NCI-H524 treated with DMSO at 0.1 percent for 48 hours (cell line): ENCODE measurements around the gene PDGFA.

ENCODE experiments used
- DNase-seq: peaks from one replicate; lab custom pipeline; 2025; lab: John Stamatoyannopoulos, UW

The PDGFA gene

DNA sequence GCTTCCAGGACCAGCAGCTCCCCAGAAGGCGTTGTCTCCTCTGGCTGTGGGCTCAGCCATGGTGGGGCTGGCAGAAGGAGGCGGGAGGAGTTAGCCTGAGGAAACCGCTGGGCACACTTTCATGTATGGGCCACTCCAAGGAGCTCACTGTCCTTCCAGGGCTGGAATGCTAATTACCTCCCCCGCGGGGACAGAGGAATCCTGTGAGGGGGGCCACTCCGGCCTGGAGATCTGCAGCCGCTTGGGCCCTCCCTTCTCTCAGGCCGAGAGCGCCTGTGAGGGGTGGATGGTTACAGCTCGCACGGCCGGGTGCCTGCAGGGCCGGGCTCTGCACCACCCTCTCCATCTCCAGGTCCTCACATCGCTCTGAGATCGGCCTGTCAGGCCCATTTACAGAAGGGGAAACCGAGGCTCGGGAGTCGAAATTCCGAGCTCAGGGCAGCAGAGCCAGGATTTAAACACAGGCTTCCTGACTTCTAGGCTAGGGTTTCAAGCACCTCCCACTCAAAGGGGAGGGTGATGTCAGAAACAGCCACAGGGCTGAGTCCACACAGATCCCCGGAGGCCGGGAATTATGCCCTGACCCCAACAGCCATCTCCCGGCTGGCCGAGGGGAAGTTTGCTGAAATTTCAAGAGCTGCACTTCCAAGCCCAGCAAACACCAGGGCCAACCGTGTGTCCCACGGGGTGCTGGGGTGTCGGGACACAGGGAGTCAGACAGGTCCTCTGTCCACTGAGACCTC, 59.1 kb downstream of the PDGFA start:
- no peak for DNase-seq

- DNase-seq = no peak
Observed at GRCh38 chr7:459584-460373, 59.9 kb downstream of the PDGFA start.

GRCh38 chr7:458511-459245, 61.0 kb downstream of the PDGFA start:
- DNase-seq = no peak

- no peak for DNase-seq
Observed at GRCh38 chr7:457814-458510, 61.7 kb downstream of the PDGFA start.

DNA sequence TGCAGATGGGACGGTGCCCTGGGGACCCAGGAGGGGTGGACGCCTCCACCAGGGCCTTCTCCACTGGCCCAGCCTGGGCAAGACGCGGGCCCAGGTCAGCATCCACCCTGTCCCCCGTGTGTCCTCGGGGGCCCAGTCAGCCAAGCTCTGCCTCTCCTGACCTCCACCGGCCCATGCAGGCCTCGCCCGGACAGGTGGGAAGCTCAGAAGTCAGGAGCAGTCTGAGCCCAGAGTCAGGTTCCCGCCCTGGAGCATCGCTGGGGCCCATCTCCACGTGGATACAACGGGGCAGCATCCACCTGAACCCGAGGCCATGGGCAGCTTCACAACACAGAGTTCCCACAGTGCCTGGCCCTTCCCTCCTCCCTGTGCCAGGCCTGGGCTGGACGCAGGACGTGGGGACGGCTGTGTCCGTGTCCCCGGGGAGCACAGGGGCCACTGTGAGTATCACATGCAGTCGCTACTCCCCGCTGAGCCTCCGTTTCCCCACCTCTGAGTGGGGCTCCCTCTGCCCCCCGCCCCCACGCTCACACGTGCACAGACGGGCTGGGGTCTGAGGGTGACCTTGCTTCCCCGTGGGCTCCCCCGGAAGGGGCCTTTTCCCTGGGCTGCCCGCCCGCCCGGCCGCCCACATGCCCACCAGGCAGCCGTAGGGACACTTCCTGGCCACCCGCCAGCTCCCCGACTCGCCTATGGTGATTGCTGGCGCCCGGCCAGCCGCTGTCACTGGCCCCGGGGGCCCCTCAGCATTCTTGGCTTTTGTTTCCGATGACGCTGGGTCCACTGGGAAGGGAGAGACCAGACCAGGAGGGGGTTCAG, 64.3 kb downstream of the PDGFA start:
- no peak for DNase-seq

GRCh38 chr7:454356-455109, 65.1 kb downstream of the PDGFA start:
- DNase-seq = no peak

DNA sequence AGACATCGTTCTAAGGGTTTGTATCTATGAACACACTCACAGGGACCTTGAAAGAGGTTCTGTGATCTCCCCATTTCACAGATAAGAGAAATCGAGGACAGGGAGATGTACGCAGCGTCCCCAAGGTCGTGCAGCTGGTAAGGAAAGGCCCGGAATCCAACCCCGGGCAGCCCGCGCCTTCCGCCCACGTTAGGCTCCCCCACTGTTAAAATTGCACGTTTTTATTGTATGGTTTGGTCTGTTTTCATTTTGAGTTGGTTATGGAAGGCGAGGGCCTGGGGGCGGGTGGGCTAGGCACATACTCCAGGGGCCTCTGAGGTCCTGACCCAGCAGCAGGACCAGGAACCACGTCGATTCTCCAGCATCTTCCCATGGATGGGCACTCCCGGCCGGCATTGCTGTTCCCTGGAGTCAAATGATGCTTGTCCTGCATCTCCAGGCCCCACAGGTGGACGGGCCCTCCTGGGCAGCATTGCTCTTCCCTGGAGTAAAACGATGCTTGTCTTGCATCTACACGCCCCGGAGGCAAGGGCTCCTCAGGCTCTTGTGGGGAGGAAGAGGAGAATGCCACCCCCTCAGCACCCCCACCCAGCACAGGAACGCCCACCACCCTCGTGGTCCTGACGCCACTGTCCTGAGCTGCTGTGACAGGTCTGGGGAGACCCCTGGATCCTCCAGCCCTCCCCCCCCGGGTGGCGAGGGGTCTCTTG, 65.9 kb downstream of the PDGFA start:
- no peak for DNase-seq

DNA sequence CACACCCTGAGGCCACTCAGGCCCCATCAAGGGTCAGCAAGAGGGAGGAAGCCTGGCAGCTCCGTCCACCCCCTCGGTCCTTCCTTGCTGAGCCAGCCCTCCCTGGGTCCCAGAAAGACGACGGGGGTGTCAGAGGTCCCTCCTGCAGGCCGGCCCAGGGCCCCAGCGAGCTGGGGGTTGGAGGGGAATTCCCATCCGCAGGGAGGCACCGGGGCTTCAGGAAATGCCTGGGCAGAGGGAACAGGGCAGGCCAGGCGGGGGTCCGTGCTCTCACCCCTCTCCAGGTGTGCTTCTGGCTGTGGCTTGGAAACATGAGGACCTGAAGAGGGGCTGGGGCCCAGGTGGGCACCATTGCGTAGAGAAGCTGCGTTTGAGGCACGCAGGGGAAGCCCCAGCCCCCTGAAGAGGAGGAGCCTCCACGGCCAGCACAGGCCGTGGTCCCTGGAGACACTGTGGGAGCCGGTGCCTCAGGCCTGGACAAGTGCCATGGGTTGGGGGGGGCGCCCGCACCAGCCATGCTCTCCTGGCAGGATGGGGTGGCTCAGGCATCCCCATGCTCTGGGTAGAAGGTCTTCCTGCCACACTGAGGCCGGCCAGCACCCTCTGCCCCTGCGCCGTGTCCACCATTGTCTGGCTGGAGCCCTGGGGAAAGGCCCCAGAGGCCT, 66.7 kb downstream of the PDGFA start:
- no peak for DNase-seq

DNA sequence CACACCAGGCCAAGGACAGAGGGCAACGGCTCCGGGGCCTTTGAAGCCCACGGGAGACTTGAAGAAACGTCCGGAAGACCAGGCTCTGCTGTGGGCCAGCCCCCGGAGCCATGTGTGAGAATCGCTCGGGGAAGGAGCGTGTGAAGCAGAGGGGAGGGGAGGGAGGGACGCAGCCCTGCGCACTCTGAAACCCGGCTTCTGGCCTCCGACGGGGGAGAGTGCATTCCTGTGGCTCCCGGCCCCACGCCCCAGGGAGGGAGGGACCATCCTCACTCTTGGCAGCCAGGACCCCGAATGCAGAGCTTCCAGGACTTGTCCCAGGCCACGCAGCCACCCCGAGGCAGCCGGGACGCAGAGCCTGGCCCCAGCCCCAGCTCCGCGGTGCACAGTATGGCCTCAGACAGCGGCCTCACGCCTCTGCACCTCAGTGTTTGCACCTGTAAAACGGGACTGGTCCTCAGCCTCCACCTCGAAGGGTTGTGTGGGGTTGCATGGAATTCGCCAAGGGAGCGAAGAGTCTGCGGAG, 67.4 kb downstream of the PDGFA start:
- no peak for DNase-seq

DNA sequence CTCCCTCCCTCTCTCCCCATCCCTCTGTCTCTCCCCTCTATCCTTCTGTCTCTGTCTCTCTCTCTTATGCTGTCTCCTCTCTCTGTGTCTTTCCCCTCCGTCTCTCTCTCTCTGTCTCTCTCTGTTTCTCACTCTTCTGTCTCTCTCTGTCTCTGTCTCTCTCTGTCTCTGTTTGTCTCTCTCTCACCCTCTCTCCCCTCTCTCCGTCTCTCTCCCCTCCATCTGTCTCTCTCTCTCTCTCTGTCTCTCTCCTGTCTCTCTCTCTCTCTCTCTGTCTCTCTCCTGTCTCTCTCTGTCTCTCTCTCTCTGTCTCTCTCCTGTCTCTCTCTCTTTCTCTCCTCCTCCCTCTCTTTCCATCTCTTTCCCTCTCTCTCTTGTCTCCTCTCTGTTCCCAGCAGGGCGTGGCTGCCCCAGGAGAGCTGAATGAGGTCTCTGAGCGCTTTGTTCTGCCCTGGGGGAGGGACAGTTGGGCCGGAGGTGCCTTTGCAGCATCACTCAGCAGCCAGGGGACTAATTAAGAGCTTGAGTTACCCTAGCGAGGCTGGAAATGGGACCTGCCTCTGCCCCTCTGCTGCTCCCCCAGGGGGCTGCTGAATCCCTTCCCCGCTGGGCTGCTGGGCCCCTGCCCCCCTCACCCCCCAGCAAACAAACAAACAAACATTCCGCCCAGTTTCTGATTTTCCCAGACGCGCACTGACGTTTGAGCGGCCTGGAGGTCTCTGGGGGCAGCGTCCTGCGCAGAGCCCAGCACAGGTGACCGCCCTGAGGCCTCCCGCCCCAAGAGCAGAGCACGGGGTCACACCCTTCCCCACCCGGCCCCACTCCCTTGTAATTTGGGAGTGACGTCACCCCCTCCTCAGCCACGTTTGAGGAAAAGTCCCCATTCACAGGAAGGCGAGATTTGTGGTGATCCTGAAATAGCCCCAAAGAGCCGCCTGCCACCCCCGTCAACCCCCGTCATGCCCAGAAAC, 68.1 kb downstream of the PDGFA start:
- no peak for DNase-seq

- no peak for DNase-seq
Observed at GRCh38 chr7:450741-451140, 68.9 kb downstream of the PDGFA start.

DNA sequence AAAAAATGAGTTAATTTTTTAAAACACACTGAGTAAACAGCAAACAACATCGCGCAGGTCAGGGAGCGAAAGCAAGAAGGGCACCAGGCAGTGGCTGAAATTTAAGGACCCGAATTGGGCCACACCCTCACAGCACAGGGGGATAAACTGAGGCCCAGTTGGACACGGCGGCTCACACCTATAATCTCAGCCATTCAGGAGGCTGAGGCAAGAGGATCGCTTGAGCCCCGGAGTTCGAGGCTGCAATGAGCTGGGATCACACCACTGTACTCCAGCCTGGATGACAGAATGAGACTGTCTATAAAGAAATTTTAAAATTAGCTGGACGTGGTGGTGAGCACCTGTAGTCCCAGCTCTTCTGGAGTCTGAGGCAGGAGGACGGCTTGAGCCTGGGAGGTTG, 69.6 kb downstream of the PDGFA start:
- no peak for DNase-seq

DNA sequence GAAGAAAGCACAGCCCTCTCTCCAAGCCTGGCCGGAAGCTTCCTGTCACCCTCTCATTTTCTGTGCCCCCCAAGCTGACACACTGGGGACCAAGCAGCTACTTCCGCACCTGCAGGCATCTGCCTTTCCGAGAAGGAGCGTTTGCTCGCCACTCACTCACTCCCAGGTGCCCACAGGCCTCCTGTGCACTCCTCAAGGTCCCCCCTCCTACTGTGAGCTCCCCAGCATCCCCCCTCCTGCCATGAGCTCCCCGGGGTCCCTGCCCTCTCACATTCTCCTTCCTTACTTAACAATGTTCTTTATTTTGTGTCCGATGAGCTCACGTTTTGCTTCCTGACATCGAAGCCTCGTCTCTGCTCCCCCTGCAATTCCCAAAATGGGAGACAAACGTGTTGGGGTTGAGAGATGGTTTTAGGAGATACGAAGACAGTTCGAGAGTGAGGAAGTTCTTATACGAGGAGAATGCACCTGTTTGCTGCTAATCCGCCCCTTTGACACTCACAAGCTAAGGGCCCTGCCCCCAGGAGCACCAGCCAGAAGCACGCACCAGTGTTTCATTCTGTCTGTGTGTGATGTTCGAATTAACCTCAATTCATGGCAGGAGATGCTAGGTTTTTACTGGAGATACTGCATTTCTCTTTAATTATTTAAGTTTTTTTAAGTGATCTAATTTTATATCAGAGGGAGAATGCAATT, 70.2 kb downstream of the PDGFA start:
- no peak for DNase-seq

GRCh38 chr7:447523-447922, 72.1 kb downstream of the PDGFA start:
- DNase-seq = no peak
